Body of pancreas (tissue), 4 donors: ENCODE data around the gene EFR3B. TPM values are rescaled to one million over a fixed set of nuclear protein-coding genes. Genes with fewer than 3 reads are reported as not detected.
A peak's percentile ranks its signal among the peaks of the same experiment; 100 is the strongest.

Experiments
- ATAC-seq: fragments of 150-250 bp; one replicate; pipeline ENCODE4 v1.9.1; 2016
- DNase-seq, 4 donors: peaks; one replicate each; pipeline ENCODE4 v3.0.0-alpha.2; 2019
- H3K27ac ChIP-seq, 4 donors: fragments of 200-600 bp; sonication (generic); 1 replicate in 3 of 4; 2 replicates in 1 of 4; pipeline versions ENCODE4 v1.5.1 to v1.6.1; 2016 to 2019; ENCODE audit warnings: mild to moderate bottlenecking in 1 of 4, mixed read lengths in 1 of 4, moderate library complexity in 1 of 4
- H3K27me3 ChIP-seq, 2 donors: fragments of 200-600 bp; sonication (generic); one replicate each; pipeline ENCODE4 v1.6.0; 2016; ENCODE audit warnings: mild to moderate bottlenecking in 1 of 2
- H3K36me3 ChIP-seq, 2 donors: fragments of 200-600 bp; sonication (generic); replicated peaks in 1 of 2; 2 replicates each; pipeline ENCODE4 v1.5.1; 2016; ENCODE audit warnings: low read depth in 2 of 2; ENCODE audit not compliant: insufficient read depth in 1 of 2
- H3K4me1 ChIP-seq: fragments of 200-600 bp; sonication (generic); one replicate; pipeline ENCODE4 v1.6.0; 2016
- H3K4me3 ChIP-seq, 2 donors: fragments of 200-600 bp; sonication (generic); 1 replicate in 1 of 2; 2 replicates in 1 of 2; pipeline ENCODE4 v1.5.1; 2016 to 2019
- H3K9me3 ChIP-seq, 3 donors: fragments of 200-600 bp; sonication (generic); 1 replicate in 2 of 3; 2 replicates in 1 of 3; pipeline ENCODE4 v1.5.1; 2016
- POLR2A ChIP-seq, 3 donors: fragments of 450-650 bp; IDR thresholded peaks; one replicate each; pipeline ENCODE4 v1.6.1; 2016; ENCODE audit warnings: antibody characterized with exemption in 3 of 3, mild to moderate bottlenecking in 2 of 3
- WGBS, 2 donors: methylation state at CpG; one replicate each; pipeline ENCODE4 v1.1.5; 2017; 5-methylcytosine and 5-hydroxymethylcytosine counted together
- intact Hi-C: fragments of 100-400 bp; cut with DNase I; formaldehyde crosslinking; loops from one replicate; pipeline ENCODE4 v1.15.1; 2023
- total RNA-seq, 2 donors: library from RNA; depleted of rRNA; stranded (reverse); fragments of >200 nt; gene quantifications; one replicate each; pipeline ENCODE4 v1.1.0, GENCODE V29; 2016
- TF ChIP-seq, protein P1 (sequence below), 7 experiments: fragments of 450-650 bp in 4 of 7; fragments of 200-600 bp in 3 of 7; sonication (generic) in 3 of 7; IDR thresholded peaks; one replicate each; pipeline ENCODE4 v1.5.1; 2016 to 2019; ENCODE audit warnings: antibody characterized with exemption in 7 of 7

Gene EFR3B
- total RNA-seq, 2 donors from 2014 or later, result under 0.01 to 0.52 TPM

DNA sequence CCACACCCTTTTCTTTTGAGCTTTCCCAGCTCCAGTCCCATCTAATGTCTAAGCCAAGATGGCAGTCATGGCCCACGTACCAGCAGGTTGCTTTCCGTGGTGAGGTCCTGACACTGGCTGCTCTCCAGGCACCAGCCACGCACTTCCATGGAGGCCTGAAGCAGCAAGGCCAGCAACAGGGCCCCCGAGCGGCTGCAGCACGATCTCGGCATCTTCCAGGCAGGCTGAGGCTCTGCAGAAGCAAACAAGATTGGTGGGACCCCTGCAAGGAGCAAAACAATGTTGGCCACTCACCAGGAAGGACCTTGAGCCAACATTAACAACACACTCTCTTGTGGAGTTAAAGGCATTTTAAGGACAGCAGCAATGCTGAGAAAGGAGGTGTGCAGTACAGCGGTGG, 122.7 kb downstream of the EFR3B start:
- Histone ChIP-seq H3K4me3 (no peak overlapping the region), H3K27ac (no peak overlapping the region), H3K36me3 (no peaks in the 10 kb centered on the region), H3K27me3 (no peaks in the 10 kb centered on the region), H3K4me1 (peaks cover 25% of the 10 kb centered on the region), H3K9me3 (no peaks in the 10 kb centered on the region)
- DNase-seq (no peak), ATAC-seq (no peak)
- intact Hi-C loops, result no loop called here
- TF ChIP-seq POLR2A (IDR thresholded peaks at IDR 0.05), result no peak
- TF ChIP-seq, protein P1, sequence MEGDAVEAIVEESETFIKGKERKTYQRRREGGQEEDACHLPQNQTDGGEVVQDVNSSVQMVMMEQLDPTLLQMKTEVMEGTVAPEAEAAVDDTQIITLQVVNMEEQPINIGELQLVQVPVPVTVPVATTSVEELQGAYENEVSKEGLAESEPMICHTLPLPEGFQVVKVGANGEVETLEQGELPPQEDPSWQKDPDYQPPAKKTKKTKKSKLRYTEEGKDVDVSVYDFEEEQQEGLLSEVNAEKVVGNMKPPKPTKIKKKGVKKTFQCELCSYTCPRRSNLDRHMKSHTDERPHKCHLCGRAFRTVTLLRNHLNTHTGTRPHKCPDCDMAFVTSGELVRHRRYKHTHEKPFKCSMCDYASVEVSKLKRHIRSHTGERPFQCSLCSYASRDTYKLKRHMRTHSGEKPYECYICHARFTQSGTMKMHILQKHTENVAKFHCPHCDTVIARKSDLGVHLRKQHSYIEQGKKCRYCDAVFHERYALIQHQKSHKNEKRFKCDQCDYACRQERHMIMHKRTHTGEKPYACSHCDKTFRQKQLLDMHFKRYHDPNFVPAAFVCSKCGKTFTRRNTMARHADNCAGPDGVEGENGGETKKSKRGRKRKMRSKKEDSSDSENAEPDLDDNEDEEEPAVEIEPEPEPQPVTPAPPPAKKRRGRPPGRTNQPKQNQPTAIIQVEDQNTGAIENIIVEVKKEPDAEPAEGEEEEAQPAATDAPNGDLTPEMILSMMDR (IDR thresholded peaks at IDR 0.05), result no peak
- 65 to 76% methylated on average over 5 to 8 of the region's 8 CpGs for WGBS, 2 donors

DNA sequence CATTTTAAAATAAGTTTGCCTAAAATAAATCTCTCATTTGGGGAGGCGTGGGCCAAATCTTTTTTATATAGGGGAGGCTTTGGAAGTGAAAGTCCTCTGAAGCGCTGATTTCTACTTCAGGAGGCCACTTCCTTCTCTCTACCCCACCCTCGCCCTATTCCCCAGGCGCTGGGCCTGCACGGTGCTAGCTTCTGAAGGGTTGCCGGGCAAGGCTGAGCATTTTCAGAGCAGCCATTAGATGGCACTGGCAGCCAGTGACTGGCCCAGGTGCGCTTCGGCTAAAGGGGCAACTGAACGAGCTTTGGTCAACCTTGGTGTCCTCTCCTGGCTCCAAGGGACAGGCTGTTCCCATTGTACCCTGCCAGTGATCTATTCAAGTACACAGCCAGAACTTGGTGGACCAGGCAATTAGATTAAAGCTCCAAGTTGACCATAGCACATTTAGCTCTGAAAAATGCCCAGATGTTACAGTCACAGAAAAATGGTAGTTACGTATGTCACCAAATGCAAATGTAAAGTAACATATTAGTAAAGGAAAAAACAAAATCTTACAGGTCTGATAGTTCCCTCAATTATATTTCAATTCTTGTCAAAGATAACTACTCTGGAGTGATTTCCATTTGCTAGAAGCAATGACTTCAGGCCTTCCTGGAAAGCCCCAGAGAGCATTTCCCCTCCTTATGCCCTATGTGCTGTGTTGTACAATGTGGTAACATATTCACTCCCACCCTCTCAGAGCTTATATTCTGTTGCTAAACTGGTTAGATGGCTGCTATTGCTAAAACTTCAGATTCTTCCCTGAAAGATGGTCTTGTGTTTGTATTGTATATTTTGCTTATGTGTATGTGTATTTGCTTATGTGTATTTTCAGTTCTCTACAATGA, 124.4 kb downstream of the EFR3B start:
- DNase-seq (peak; percentile 70 to 82 (median 74)), ATAC-seq (peak; percentile 79)
- Histone ChIP-seq H3K4me3 (no peak overlapping the region), H3K36me3 (no peaks in the 10 kb centered on the region), H3K4me1 (peaks cover 15% of the 10 kb centered on the region), H3K27me3 (no peaks in the 10 kb centered on the region), H3K9me3 (no peaks in the 10 kb centered on the region), H3K27ac (no peak overlapping the region)
- TF ChIP-seq POLR2A (IDR thresholded peaks at IDR 0.05), result no peak
- TF ChIP-seq, protein P1 (IDR thresholded peaks at IDR 0.05), result peak; percentile 21 to 82 (median 52)
- 39 to 50% methylated on average over 6 to 10 of the region's 10 CpGs for WGBS, 2 donors
- intact Hi-C loops, result no loop called here

DNA sequence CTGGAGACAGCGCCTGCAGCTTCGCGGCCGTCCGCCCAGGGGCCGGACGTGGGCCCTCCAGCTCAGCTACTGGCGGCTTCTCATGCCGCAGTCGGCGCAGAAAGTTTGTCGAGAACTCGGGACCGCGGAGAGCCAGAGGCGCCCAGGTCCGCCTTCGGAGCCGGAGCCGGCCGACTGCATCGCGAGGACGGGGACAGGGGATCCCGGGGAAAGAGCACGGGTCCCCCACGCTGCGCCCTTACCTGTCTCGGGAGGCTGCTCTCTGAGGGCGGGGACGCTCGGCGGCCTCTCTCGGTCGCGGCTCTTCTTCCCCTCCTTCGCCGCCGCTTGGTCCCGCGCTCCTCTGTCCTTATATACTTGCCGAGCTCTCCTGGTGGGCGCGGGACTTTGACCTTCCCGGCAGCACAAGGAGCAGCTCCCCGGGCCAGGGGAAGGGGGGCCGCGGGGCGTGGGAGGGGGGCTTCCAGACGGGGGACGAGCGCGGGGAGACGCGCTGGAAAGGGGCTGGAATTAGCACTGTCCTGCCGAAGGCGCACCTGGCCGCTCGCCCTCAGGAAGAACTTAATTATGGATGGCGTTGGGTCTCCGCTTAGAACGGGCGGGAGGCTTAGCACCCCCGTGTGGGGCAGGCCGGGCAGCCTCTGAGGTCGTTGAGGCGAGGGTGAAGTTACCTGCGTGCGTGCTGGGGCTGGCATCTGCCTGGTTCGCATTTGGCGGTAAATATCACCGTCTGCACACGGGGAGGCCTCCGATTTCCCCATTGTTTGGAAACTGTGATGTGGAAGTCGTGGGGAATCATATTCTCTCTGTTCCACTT, 126.6 kb downstream of the EFR3B start, which contains the start of gene POMC:
TSS of gene POMC (minus strand) at position 325 of the 817 bp plus-strand sequence. CDS start 3,808 bp downstream, outside the sequence.
- intact Hi-C loops, result no loop called here
- peak in 1 of 3 donors; percentile 15 for TF ChIP-seq POLR2A (IDR thresholded peaks at IDR 0.05)
- TF ChIP-seq, protein P1 (IDR thresholded peaks at IDR 0.05), result peak in 1 of 7 experiments; percentile 6
- ATAC-seq (peak; percentile 60), DNase-seq (peak; percentile 25 to 45 (median 30))
- Histone ChIP-seq H3K27me3 (no peaks in the 10 kb centered on the region), H3K4me1 (peaks cover 9% of the 10 kb centered on the region), H3K27ac (peak within 1 kb of the TSS in 1 of 4 donors; percentile 32), H3K9me3 (no peaks in the 10 kb centered on the region), H3K4me3 (peak within 1 kb of the TSS in 1 of 2 donors; percentile 16), H3K36me3 (no peaks in the 10 kb centered on the region)
- 12 to 36% methylated on average over 11 to 68 of the region's 75 CpGs for WGBS, 2 donors

DNA sequence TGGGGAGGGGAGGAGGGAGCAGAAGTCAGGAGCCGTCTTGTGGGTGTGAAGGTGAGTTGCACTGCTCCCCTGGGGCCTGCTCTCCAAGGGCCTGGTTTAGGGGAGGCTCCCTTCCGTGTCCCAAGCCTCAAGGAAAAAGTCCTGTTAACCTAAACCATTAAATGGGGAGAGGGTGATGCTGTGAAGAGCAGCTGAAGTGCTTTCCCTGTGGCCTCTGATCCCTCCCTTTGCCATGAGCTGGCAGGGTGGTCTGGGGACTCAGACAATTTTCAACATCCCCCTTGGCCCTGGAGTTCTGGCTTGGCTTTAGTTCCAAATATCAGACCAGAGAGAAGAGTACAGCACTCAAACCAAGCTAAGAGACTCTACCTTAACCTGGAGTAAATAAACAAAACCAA, 127.2 kb downstream of the EFR3B start:
- Histone ChIP-seq H3K9me3 (no peaks in the 10 kb centered on the region), H3K4me1 (peaks cover 9% of the 10 kb centered on the region), H3K27ac (no peak overlapping the region), H3K4me3 (no peak overlapping the region), H3K27me3 (no peaks in the 10 kb centered on the region), H3K36me3 (no peaks in the 10 kb centered on the region)
- 80 to 85% methylated on average over 2 of the region's 2 CpGs for WGBS, 2 donors
- no peak for TF ChIP-seq POLR2A (IDR thresholded peaks at IDR 0.05)
- TF ChIP-seq, protein P1 (IDR thresholded peaks at IDR 0.05), result no peak
- no peak for DNase-seq
- ATAC-seq, result no peak
- intact Hi-C loops, result no loop called here
